Activated T-cell treated with anti-CD3 and anti-CD28 coated beads, Interleukin-2, amount 50 U/mL, for 4 hours (primary cell): ENCODE data around the gene CDK15. TPM values are rescaled to one million over a fixed set of nuclear protein-coding genes. Genes with fewer than 3 reads are reported as not detected.
"Not testable (repeated sequence)": the region's sequence is repeated elsewhere in the genome, so short reads cannot be mapped to it uniquely, and the experiment has no call there.

ENCODE experiments used
- ATAC-seq, 2 donors: fragments of 200-7000 bp; cut with Tn5 transposase; one replicate each; pipeline ENCODE4 v1.10.0; 2021
- DNase-seq: peaks from one replicate; pipeline ENCODE4 v3.0.0-alpha.2; 2020
- H3K27me3 Mint-ChIP-seq: one replicate; pipeline ENCODE4 v1.8.0; 2021; ENCODE audit warnings: low read depth, mixed read lengths
- H3K36me3 Mint-ChIP-seq: one replicate; pipeline ENCODE4 v1.8.0; 2022; ENCODE audit warnings: mixed read lengths; ENCODE audit not compliant: insufficient read depth
- H3K4me1 Mint-ChIP-seq: one replicate; pipeline ENCODE4 v1.8.0; 2021; ENCODE audit warnings: low read depth, mixed read lengths
- H3K4me3 Mint-ChIP-seq: one replicate; pipeline ENCODE4 v1.8.0; 2021; ENCODE audit warnings: mild to moderate bottlenecking, moderate library complexity, mixed read lengths
- H3K9me3 Mint-ChIP-seq: one replicate; pipeline ENCODE4 v1.8.0; 2021; ENCODE audit warnings: mixed read lengths
- total RNA-seq, 3 donors: library from RNA; stranded (reverse); gene quantifications; one replicate each; pipeline ENCODE4 v1.2.1, GENCODE V29; 2021

The CDK15 gene
- total RNA-seq, 3 donors from 2014 or later = not detected

- Mint-ChIP-seq H3K9me3 (no peaks in the 10 kb centered on the region), H3K27me3 (peaks cover 8% of the 10 kb centered on the region), H3K4me1 (no peaks in the 10 kb centered on the region), H3K36me3 (no peaks in the 10 kb centered on the region), H3K4me3 (no peak overlapping the region)
- DNase-seq (no peak), ATAC-seq (no peak)
Observed at GRCh38 chr2:201797175-201797840, 9.0 kb upstream of the CDK15 start.

- Mint-ChIP-seq H3K4me3 (no peak overlapping the region), H3K9me3 (no peaks in the 10 kb centered on the region), H3K27me3 (peaks cover 9% of the 10 kb centered on the region), H3K36me3 (no peaks in the 10 kb centered on the region), H3K4me1 (no peaks in the 10 kb centered on the region)
- ATAC-seq = no peak
- no peak for DNase-seq
Observed at GRCh38 chr2:201798252-201798913, 8.0 kb upstream of the CDK15 start.

DNA sequence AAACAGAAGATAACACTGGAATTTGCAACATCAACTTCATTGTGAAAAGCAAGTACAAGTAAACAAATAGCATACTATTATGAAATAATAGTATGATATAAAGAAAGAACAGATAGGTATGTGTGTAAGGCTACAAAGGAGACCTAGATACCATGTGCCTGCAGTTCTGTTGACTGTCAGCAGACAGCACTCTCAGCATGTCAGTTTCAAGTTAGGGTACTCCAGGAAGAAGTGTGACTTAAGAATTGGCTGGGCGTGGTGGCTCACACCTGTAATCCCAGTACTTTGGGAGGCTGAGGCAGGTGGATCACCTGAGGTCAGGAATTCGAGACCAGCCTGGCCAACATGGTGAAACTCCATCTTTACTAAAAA, 7.4 kb upstream of the CDK15 start:
- H3K27me3 Mint-ChIP-seq = peaks cover 13% of the 10 kb centered on the region
- ATAC-seq, H3K4me3 Mint-ChIP-seq, DNase-seq, H3K9me3 Mint-ChIP-seq, H3K36me3 Mint-ChIP-seq, H3K4me1 Mint-ChIP-seq: not testable (repeated sequence)

DNA sequence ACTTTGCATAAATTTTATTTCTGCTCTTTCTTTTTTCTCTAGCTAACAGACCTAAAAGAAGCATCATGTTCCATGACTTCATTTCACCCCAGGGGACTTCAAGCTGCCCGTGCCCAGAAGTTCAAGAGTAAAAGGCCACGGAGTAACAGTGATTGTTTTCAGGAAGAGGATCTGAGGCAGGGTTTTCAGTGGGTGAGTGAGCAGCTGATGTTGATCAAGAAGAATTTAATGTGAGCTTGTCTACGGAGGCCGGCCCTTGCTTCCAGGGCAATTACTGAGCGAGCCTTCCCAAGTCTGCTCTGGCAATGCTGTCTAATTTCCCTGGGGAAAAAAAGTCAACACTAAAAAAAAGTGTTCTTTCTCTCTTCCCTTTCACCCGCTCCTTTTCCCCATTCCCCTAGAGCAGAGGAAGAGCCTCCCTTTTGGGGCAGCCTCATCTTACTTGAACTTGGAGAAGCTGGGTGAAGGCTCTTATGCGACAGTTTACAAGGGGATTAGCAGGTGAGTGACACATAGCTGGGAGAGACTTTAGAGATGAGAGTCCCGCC, 1.2 kb downstream of the CDK15 start:
- H3K36me3 Mint-ChIP-seq = no peaks in the 10 kb centered on the region
- peaks cover 24% of the 10 kb centered on the region for H3K27me3 Mint-ChIP-seq
- ATAC-seq (no peak), DNase-seq (no peak)
- H3K9me3 Mint-ChIP-seq = no peaks in the 10 kb centered on the region
- H3K4me3 Mint-ChIP-seq = no peak overlapping the region
- H3K4me1 Mint-ChIP-seq = no peaks in the 10 kb centered on the region

GRCh38 chr2:201808027-201808426, 1.7 kb downstream of the CDK15 start:
- H3K36me3 Mint-ChIP-seq = no peaks in the 10 kb centered on the region
- H3K4me3 Mint-ChIP-seq = no peak overlapping the region
- no peaks in the 10 kb centered on the region for H3K9me3 Mint-ChIP-seq
- no peaks in the 10 kb centered on the region for H3K4me1 Mint-ChIP-seq
- no peak for DNase-seq
- H3K27me3 Mint-ChIP-seq = peaks cover 24% of the 10 kb centered on the region
- ATAC-seq = no peak

DNA sequence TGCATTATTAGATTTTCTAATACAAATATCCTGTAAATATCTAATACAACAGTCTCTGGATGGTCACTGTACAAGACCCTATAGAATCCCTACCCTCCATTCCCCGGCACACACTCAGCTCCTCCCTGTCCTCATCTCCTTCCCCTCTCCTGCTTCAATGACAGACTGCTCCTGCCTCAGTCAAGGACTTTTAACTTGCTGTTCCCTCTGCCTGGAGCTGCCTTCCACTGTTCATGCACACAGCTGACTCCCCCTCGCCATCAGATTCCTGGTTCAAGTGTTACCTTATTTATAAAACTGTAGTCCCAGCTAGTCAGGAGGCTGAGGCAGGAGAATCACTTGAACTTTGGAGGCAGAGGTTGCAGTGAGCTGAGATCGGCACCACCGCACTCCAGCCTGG, 3.3 kb downstream of the CDK15 start:
- H3K27me3 Mint-ChIP-seq = peaks cover 26% of the 10 kb centered on the region
- H3K36me3 Mint-ChIP-seq = no peaks in the 10 kb centered on the region
- H3K4me1 Mint-ChIP-seq = no peaks in the 10 kb centered on the region
- ATAC-seq (no peak), DNase-seq (no peak)
- no peak overlapping the region for H3K4me3 Mint-ChIP-seq
- no peaks in the 10 kb centered on the region for H3K9me3 Mint-ChIP-seq

GRCh38 chr2:201810604-201811003, 4.3 kb downstream of the CDK15 start:
- H3K36me3 Mint-ChIP-seq, ATAC-seq, H3K4me3 Mint-ChIP-seq, H3K9me3 Mint-ChIP-seq, H3K4me1 Mint-ChIP-seq, DNase-seq: not testable (repeated sequence)
- peaks cover 26% of the 10 kb centered on the region for H3K27me3 Mint-ChIP-seq

DNA sequence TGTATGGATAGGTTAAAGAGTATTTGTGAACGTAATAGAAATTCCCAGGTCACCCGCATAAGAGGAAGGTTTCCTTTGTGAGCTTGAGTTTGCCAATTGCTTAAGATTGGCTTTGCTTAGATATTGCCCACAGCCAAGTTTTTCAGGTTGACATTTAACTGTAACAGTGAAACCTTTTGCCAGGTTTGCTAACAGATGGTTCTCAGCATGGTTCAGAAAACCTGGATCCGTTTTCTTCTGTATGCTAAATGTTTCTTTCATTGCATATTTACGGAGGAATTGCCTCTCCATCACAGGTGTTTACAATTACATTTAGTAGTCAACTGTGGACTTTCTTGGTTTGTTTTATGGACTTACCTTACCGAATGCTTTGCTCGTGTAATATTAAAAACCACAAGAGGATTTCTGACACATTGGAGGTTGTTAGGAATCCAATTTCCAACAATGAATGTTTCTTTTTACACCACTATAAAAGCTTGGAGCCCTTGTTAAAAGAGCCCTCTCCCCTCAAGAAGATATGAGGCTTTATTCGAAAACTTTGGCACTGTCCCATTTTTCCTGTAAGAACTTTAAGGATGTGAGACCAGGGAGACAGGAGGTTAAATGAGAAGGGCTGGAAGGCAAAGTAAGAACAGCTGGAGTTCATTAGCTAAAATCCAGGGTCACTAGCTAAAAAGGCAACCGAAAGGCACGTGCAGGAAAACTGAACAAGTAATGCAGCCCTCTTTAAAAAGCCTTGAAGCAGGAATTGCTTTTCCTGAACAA, 7.8 kb downstream of the CDK15 start:
- H3K27me3 Mint-ChIP-seq = peaks cover 25% of the 10 kb centered on the region
- no peaks in the 10 kb centered on the region for H3K9me3 Mint-ChIP-seq
- DNase-seq (no peak), ATAC-seq (no peak)
- no peaks in the 10 kb centered on the region for H3K4me1 Mint-ChIP-seq
- no peaks in the 10 kb centered on the region for H3K36me3 Mint-ChIP-seq
- no peak overlapping the region for H3K4me3 Mint-ChIP-seq

- Mint-ChIP-seq H3K4me3 (no peak overlapping the region), H3K36me3 (no peaks in the 10 kb centered on the region), H3K9me3 (no peaks in the 10 kb centered on the region), H3K27me3 (peaks cover 12% of the 10 kb centered on the region), H3K4me1 (no peaks in the 10 kb centered on the region)
- DNase-seq = no peak
- ATAC-seq = no peak
Observed at GRCh38 chr2:201816657-201817575, 10.6 kb downstream of the CDK15 start.

DNA sequence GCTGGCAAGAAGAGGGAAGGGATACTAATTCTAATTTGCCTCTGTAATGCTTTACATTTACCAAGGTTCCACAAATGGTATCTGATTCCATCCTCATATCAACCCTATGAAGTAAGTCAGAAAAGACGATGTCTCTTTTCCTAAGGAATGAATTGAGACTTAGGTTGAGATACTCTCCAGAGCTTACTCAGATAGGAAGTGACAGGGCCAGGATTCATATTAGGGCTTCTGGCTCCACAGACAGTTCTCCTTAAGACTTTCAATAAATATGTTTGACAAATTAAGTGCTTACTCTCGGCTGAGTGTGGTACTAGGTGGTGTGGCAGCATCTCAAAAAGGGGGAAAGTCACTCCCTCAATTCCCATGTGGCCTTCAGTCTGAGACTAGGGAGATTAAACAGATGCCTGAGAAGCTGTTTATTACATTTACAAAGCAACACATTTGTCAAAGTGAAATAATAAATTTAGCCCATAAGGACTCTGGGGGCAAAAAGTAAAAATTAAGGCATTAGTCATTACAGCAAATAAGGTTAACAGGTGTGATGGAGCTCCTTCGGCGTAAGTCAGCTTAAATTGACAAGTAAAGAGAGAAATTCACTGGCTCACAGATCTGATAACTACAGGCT, 14.2 kb downstream of the CDK15 start:
- Mint-ChIP-seq H3K36me3 (no peaks in the 10 kb centered on the region), H3K9me3 (no peaks in the 10 kb centered on the region), H3K4me1 (no peaks in the 10 kb centered on the region), H3K4me3 (no peak overlapping the region), H3K27me3 (peaks cover 5% of the 10 kb centered on the region)
- DNase-seq (no peak), ATAC-seq (no peak)

- Mint-ChIP-seq H3K4me1 (no peaks in the 10 kb centered on the region), H3K36me3 (no peaks in the 10 kb centered on the region), H3K4me3 (no peak overlapping the region), H3K9me3 (no peaks in the 10 kb centered on the region), H3K27me3 (peaks cover 8% of the 10 kb centered on the region)
- DNase-seq = no peak
- no peak for ATAC-seq
Observed at GRCh38 chr2:201821080-201821479, 14.7 kb downstream of the CDK15 start.

DNA sequence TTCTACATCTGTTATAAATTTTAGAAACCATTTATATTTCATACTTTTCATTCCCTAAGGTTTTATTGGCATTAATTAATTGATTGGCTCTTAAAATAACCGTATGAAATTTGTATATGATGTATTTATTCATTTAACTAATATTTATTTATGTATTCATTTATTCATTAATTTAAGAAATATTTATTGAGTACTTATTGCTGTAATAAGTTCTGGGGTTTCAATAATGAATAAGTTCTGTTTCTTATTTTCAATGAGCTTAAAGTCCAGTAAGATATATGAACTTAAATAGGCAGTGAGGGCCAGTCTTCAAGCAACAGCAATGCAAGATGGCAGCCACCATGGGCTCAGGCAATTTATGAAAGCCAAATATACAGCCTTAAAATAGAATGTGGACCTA, 17.9 kb downstream of the CDK15 start:
- peaks cover 4% of the 10 kb centered on the region for H3K27me3 Mint-ChIP-seq
- no peak overlapping the region for H3K4me3 Mint-ChIP-seq
- no peaks in the 10 kb centered on the region for H3K4me1 Mint-ChIP-seq
- DNase-seq = no peak
- no peaks in the 10 kb centered on the region for H3K9me3 Mint-ChIP-seq
- no peak for ATAC-seq
- H3K36me3 Mint-ChIP-seq = no peaks in the 10 kb centered on the region

- ATAC-seq (no peak), DNase-seq (no peak)
- Mint-ChIP-seq H3K27me3 (peaks cover 6% of the 10 kb centered on the region), H3K9me3 (no peaks in the 10 kb centered on the region), H3K4me1 (no peaks in the 10 kb centered on the region), H3K4me3 (no peak overlapping the region), H3K36me3 (no peaks in the 10 kb centered on the region)
Observed at GRCh38 chr2:201827621-201828020, 21.3 kb downstream of the CDK15 start.
